ENCODE results near the gene ZCRB1. TPM values are rescaled to one million over a fixed set of nuclear protein-coding genes. Genes with fewer than 3 reads are reported as not detected.

Gene ZCRB1
- total RNA-seq, 1 experiment from 2014 or later = 68.1 TPM

DNA sequence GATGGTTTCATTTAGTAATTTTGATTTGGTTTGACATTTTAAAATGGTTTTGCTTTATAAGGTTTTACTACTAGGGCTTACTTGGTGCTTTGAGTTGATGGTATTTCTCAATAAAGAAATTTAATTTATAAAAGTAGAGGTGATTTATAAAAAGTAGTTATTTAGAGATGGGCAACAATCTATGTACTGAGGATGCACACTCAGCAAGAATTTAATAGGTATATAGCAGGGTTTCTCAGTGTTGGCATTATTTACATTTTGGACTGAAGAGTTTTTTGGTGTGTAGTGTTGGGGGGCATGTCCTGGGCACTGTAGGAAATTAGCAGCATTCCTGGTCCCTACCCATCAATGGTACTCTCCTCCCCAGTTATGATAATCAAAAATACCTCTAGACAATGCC is 47.8 kb upstream of the ZCRB1 start:
- H3K4me1 ChIP-seq (ENCODE audit: control insufficient read depth in 1 of 2, insufficient read depth in 2 of 2, low read length in 2 of 2) = no peaks in the 10 kb centered on the region
- no peak overlapping the region for H3K9ac ChIP-seq (ENCODE audit: low read length)
- H3K4me2 ChIP-seq (ENCODE audit: low read length) = no peak overlapping the region
- DNase-seq (ENCODE audit: low read depth, low spot score) = no peak
- ATAC-seq = no peak
- H2AFZ ChIP-seq (ENCODE audit: low read depth, low read length, poor library complexity, severe bottlenecking) = no peak overlapping the region
- no peak for TF ChIP-seq ZNF274 (IDR thresholded peaks at IDR 0.05; ENCODE audit: low read depth, low read length)
- intact Hi-C loops (cut with micrococcal nuclease) = loop anchor here (10.0 kb wide), 2 partner anchors 1099 to 1429 kb away; no protein-coding TSS in a partner anchor
- H3K9me2 ChIP-seq (ENCODE audit: insufficient read depth) = no peaks in the 10 kb centered on the region
- H3K79me2 ChIP-seq (ENCODE audit: insufficient read depth, low read length) = peaks cover 22% of the 10 kb centered on the region
- H3K9me3 ChIP-seq (ENCODE audit: control insufficient read depth in 1 of 2, insufficient read depth in 1 of 2, low read depth in 1 of 2, low read length in 2 of 2) = no peaks in the 10 kb centered on the region
- H3K27ac ChIP-seq (ENCODE audit: low read depth, low read length) = no peak overlapping the region
- POLR2A ChIA-PET = no interaction called here
- H3K36me3 ChIP-seq (ENCODE audit: control insufficient read depth in 1 of 2, insufficient read depth in 2 of 2, low read length in 2 of 2) = peaks cover 0 to 12% of the 10 kb centered on the region in 2 experiments; a peak in 1 of 4 replicates
- H3K27me3 ChIP-seq (ENCODE audit: insufficient read depth, low read length) = no peaks in the 10 kb centered on the region
- H3K4me3 ChIP-seq (replicated peaks in 1 of 2; ENCODE audit: low read depth in 1 of 2, low read length in 2 of 2) = no peak overlapping the region
- no TSS peak for BruUV-seq (replicated peaks)
- RAD21 ChIA-PET (ENCODE audit: low non-redundant PET in 1 of 2, low total read pairs in 2 of 2, uncharacterized antibody in 2 of 2, unreplicated experiment in 2 of 2) = no interaction called here
- no peaks in the 10 kb centered on the region for H4K20me1 ChIP-seq (ENCODE audit: insufficient read depth)
- CTCF ChIA-PET = no interaction called here

DNA sequence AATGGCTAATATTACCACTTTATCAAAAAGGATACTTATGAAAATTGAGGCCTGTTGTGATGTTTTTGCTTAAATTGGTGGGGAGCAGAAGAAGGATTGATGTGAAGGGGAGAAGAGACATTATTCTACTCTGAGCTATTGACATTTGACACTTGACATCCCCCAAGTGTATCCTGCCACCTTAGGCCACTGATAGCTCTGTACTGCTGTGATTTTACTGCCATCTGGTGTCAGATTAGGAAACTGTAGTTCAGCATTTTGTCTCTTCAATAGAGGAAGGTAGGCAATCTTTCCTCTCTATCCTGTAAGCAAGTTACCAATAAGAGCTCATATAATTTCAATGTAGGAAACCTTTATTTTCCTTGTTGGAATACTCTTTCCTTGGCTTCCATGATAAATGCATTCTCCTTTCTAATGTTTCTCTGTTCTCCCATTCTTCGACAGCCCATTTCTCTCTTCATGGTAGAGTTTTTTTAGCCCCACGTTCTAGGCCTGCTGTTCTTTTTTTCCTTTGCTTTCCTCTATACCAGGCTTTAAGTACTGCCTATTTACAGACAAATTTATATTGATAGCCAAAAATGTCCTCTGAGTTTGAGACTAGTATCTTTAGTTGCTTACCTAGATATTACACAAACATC is 46.4 kb upstream of the ZCRB1 start:
- Histone ChIP-seq H3K9me2 (ENCODE audit: insufficient read depth) (no peaks in the 10 kb centered on the region), H4K20me1 (ENCODE audit: insufficient read depth) (no peaks in the 10 kb centered on the region), H3K9ac (ENCODE audit: low read length) (no peak overlapping the region), H3K4me1 (ENCODE audit: control insufficient read depth in 1 of 2, insufficient read depth in 2 of 2, low read length in 2 of 2) (no peaks in the 10 kb centered on the region), H3K36me3 (ENCODE audit: control insufficient read depth in 1 of 2, insufficient read depth in 2 of 2, low read length in 2 of 2) (peaks cover 0 to 12% of the 10 kb centered on the region in 2 experiments; a peak in 1 of 4 replicates), H3K27ac (ENCODE audit: low read depth, low read length) (no peak overlapping the region), H3K27me3 (ENCODE audit: insufficient read depth, low read length) (no peaks in the 10 kb centered on the region), H3K4me2 (ENCODE audit: low read length) (no peak overlapping the region), H2AFZ (ENCODE audit: low read depth, low read length, poor library complexity, severe bottlenecking) (no peak overlapping the region), H3K4me3 (replicated peaks in 1 of 2; ENCODE audit: low read depth in 1 of 2, low read length in 2 of 2) (no peak overlapping the region), H3K79me2 (ENCODE audit: insufficient read depth, low read length) (peaks cover 20% of the 10 kb centered on the region), H3K9me3 (ENCODE audit: control insufficient read depth in 1 of 2, insufficient read depth in 1 of 2, low read depth in 1 of 2, low read length in 2 of 2) (no peaks in the 10 kb centered on the region)
- BruUV-seq (replicated peaks) = no TSS peak
- RAD21 ChIA-PET (ENCODE audit: low non-redundant PET in 1 of 2, low total read pairs in 2 of 2, uncharacterized antibody in 2 of 2, unreplicated experiment in 2 of 2) = no interaction called here
- DNase-seq (ENCODE audit: low read depth, low spot score) = peak; percentile 42
- POLR2A ChIA-PET = no interaction called here
- intact Hi-C loops (cut with micrococcal nuclease) = loop anchor here (1.0 to 10.0 kb wide), 3 partner anchors 243 to 1427 kb away; no protein-coding TSS in a partner anchor
- ATAC-seq = peak; percentile 93
- peak; percentile 81 for TF ChIP-seq RAD21 (IDR thresholded peaks at IDR 0.05; ENCODE audit: low read depth)
- TF ChIP-seq, protein P1, sequence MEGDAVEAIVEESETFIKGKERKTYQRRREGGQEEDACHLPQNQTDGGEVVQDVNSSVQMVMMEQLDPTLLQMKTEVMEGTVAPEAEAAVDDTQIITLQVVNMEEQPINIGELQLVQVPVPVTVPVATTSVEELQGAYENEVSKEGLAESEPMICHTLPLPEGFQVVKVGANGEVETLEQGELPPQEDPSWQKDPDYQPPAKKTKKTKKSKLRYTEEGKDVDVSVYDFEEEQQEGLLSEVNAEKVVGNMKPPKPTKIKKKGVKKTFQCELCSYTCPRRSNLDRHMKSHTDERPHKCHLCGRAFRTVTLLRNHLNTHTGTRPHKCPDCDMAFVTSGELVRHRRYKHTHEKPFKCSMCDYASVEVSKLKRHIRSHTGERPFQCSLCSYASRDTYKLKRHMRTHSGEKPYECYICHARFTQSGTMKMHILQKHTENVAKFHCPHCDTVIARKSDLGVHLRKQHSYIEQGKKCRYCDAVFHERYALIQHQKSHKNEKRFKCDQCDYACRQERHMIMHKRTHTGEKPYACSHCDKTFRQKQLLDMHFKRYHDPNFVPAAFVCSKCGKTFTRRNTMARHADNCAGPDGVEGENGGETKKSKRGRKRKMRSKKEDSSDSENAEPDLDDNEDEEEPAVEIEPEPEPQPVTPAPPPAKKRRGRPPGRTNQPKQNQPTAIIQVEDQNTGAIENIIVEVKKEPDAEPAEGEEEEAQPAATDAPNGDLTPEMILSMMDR (IDR thresholded peaks at IDR 0.05 in 2 of 3, conservative IDR thresholded peaks at IDR 0.05 in 1 of 3; ENCODE audit: borderline replicate concordance in 1 of 3, insufficient read depth in 1 of 3, low read depth in 2 of 3, low read length in 2 of 3) = peak; percentile 65 to 75 (median 74)
- no peak for TF ChIP-seq ELF1 (IDR thresholded peaks at IDR 0.05; ENCODE audit: borderline replicate concordance, low read depth)
- CTCF ChIA-PET = interaction anchor here (0.6 to 2.7 kb wide), 26 partner anchors 8 to 1427 kb away, joined by 3 to 18 read pairs (median 4); no protein-coding TSS in a partner anchor
